Fibroblast of pulmonary artery (primary cell): ENCODE data around the gene STK11IP.

Experiments used
- DNase-seq: peaks from one replicate; pipeline ENCODE4 v3.0.0-alpha.2; 2010; ENCODE audit warnings: low read depth
- H3K4me3 ChIP-seq: replicated peaks from 2 replicates; pipeline ENCODE4 v1.5.1; 2011; ENCODE audit warnings: low read depth, mild to moderate bottlenecking, control low read depth, low read length, moderate library complexity
- TF ChIP-seq, protein P1 (sequence below): IDR thresholded peaks from 2 replicates; pipeline ENCODE4 v1.5.1; 2011; ENCODE audit warnings: mild to moderate bottlenecking, control low read depth, low read length, inconsistent platforms; ENCODE audit errors: missing control alignments

STK11IP gene

DNA sequence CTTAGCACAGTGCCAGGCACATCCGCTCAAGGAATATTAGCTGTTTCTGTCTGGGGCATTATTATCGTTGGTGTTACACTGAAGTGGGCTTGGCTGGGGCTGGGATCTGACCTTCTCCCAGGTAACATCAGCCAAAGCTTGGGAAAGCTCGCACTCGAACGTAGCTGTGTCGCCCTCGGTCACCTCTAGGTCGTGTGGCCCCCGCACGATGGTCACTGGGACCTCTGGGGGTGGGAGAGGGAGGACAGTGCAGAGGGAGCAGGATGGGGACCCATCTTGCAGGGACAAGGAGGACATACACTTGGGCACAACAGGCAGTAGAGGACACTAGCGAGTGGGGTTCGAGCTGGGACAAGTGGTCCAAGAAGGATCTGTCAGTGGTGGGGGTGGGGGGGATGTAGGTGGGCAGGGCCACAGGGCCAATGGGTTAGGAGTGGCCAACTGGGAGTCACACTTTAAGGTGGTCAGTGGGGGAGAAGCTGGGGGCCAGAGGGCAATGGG, 44.1 kb upstream of the STK11IP start:
- TF ChIP-seq, protein P1, sequence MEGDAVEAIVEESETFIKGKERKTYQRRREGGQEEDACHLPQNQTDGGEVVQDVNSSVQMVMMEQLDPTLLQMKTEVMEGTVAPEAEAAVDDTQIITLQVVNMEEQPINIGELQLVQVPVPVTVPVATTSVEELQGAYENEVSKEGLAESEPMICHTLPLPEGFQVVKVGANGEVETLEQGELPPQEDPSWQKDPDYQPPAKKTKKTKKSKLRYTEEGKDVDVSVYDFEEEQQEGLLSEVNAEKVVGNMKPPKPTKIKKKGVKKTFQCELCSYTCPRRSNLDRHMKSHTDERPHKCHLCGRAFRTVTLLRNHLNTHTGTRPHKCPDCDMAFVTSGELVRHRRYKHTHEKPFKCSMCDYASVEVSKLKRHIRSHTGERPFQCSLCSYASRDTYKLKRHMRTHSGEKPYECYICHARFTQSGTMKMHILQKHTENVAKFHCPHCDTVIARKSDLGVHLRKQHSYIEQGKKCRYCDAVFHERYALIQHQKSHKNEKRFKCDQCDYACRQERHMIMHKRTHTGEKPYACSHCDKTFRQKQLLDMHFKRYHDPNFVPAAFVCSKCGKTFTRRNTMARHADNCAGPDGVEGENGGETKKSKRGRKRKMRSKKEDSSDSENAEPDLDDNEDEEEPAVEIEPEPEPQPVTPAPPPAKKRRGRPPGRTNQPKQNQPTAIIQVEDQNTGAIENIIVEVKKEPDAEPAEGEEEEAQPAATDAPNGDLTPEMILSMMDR = no peak
- DNase-seq = no peak
- H3K4me3 ChIP-seq = no peak overlapping the region

- TF ChIP-seq, protein P1 = no peak
- H3K4me3 ChIP-seq = no peak overlapping the region
- no peak for DNase-seq
Measured at GRCh38 chr2:219554350-219554749, 43.3 kb upstream of the STK11IP start.

- TF ChIP-seq, protein P1 = no peak
- no peak for DNase-seq
- H3K4me3 ChIP-seq = no peak overlapping the region
Measured at GRCh38 chr2:219555956-219556355, 41.7 kb upstream of the STK11IP start.

- H3K4me3 ChIP-seq = no peak overlapping the region
- DNase-seq = no peak
- TF ChIP-seq, protein P1 = no peak
Measured at GRCh38 chr2:219556413-219556812, 41.2 kb upstream of the STK11IP start.

GRCh38 chr2:219557320-219557719, 40.3 kb upstream of the STK11IP start:
- no peak overlapping the region for H3K4me3 ChIP-seq
- TF ChIP-seq, protein P1 = no peak
- no peak for DNase-seq

DNA sequence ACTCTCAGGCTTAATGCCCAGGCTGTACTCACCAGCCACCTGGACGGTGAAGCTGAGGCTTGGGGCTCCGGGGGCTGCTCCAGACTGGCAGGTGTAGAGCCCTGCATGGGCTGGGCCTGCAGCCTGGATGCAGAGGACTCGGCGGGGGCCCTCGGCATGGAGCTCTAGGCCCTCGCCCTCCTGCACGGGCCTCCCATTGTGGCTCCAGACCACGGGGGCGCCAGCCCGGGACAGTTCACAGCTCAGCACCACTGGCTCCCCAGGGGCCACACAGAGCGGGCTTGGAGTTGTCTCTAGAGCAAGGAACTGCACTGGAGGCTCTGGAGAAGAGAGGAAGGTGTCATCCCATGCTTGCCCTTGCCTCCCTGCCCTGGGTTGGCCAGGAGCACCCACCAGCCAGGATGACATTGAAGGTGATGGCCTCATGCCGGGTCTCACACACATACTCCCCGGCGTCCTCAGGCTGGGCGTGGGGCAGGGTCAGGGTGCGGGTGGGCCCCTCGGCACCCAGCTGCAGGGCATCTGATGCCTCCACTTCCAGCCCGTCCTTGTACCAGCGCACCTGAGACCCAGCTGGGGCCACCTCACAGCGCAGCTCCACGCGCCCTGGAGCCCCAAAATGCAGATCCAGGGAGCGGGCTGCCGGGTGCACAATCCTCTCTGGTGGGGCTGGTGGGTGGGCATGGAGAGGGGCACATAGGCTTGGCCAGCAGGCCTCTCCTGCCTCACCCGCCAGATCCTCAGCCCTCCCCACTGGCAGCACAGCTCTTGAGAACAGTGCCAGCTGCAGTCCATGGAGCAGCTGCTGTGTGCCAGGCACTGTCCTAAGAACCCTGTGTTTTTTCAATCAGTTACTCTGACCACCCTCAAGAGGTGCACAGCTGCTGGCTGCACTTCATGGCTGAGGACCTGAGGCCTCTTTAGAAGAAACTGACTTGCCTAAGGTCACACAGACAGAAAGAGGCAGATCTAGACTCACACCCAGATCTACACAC, 39.6 kb upstream of the STK11IP start:
- TF ChIP-seq, protein P1 = no peak
- no peak overlapping the region for H3K4me3 ChIP-seq
- no peak for DNase-seq
